HepG2 (cell line): ENCODE results near the gene PATL2. TPM values are rescaled to one million over a fixed set of nuclear protein-coding genes. Genes with fewer than 3 reads are reported as not detected.

Experiments used
- ATAC-seq: fragments of 200-7000 bp; cut with Tn5 transposase; 3 replicates; pipeline ENCODE4 v1.9.1; 2020; ENCODE audit warnings: mild to moderate bottlenecking, moderate library complexity
- BruUV-seq: library from RNA; stranded (reverse); fragments of 400-500 nt; replicated peaks from 2 replicates; lab custom pipeline; 2021; lab: Mats Ljungman, UMichigan
- CTCF ChIA-PET: fragments of 300-600 bp; formaldehyde crosslinking; extraction: SDS; loops from one replicate; lab custom pipeline; 2021; ENCODE audit warnings: low total read pairs, inconsistent platforms, low intra/inter-chr PET ratio; lab: Yijun Ruan, JAX
- POLR2A ChIA-PET: fragments of 350-600 bp; sonication (Branson Sonifier 250); formaldehyde crosslinking; loops from one replicate; lab custom pipeline; 2020; ENCODE audit warnings: antibody characterized with exemption, inconsistent platforms; lab: Yijun Ruan, JAX
- DNase-seq: peaks from one replicate; pipeline ENCODE4 v3.0.0-alpha.2; 2015; ENCODE audit warnings: low spot score
- FAIRE-seq: peaks from 3 replicates; lab custom pipeline; 2011; peaks lifted over from hg19 to GRCh38; lab: Jason Lieb, UNC
- H2AFZ ChIP-seq: one replicate; pipeline ENCODE4 v1.6.1; 2011; ENCODE audit warnings: low read length, inconsistent platforms
- H3K27ac ChIP-seq: fragments of 300-600 bp; 3 replicates; pipeline ENCODE4 v1.8.0; 2011; ENCODE audit warnings: mixed run types, mild to moderate bottlenecking, mixed read lengths, low read length, inconsistent platforms; ENCODE audit not compliant: insufficient read depth; ENCODE audit errors: extremely low read length
- H3K27me3 ChIP-seq, 2 experiments: fragments of 200-600 bp in 1 of 2; 2 replicates in 1 of 2; 3 replicates in 1 of 2; pipeline versions ENCODE4 v1.6.0 to v1.8.0; 2011; ENCODE audit warnings: low read length in 2 of 2, mild to moderate bottlenecking in 2 of 2, moderate library complexity in 2 of 2, inconsistent platforms in 1 of 2; ENCODE audit not compliant: insufficient read depth in 2 of 2, control insufficient read depth in 1 of 2
- H3K36me3 ChIP-seq, 2 experiments: fragments of 200-600 bp in 1 of 2; replicated peaks in 1 of 2; 2 replicates in 1 of 2; 3 replicates in 1 of 2; pipeline versions ENCODE4 v1.5.1 to v1.8.0; 2011; ENCODE audit warnings: low read length in 2 of 2, inconsistent platforms in 1 of 2; ENCODE audit not compliant: insufficient read depth in 2 of 2, control insufficient read depth in 1 of 2
- H3K4me1 ChIP-seq: 2 replicates; pipeline ENCODE4 v1.5.1; 2012; ENCODE audit warnings: low read length, inconsistent platforms; ENCODE audit not compliant: insufficient read depth
- H3K4me2 ChIP-seq: 2 replicates; pipeline ENCODE4 v1.6.0; 2011; ENCODE audit warnings: low read depth, low read length, inconsistent platforms
- H3K4me3 ChIP-seq, 3 experiments: fragments of 200-600 bp in 1 of 3; sonication (generic), shearing (Covaris generic) in 1 of 3; replicated peaks in 1 of 3; 2 replicates each; pipeline ENCODE4 v1.5.1; 2011 to 2016; ENCODE audit warnings: low read length in 3 of 3, inconsistent platforms in 2 of 3, low read depth in 2 of 3, mild to moderate bottlenecking in 2 of 3, control low read depth in 1 of 3, mixed read lengths in 1 of 3; ENCODE audit not compliant: insufficient read depth in 1 of 3
- H3K79me2 ChIP-seq: one replicate; pipeline ENCODE4 v1.6.1; 2011; ENCODE audit warnings: low read length, inconsistent platforms; ENCODE audit not compliant: insufficient read depth
- H3K9ac ChIP-seq: 2 replicates; pipeline ENCODE4 v1.6.0; 2011; ENCODE audit warnings: mild to moderate bottlenecking, low read depth, low read length, inconsistent platforms; ENCODE audit not compliant: insufficient read depth
- H3K9me3 ChIP-seq: 2 replicates; pipeline ENCODE4 v1.5.1; 2012; ENCODE audit warnings: mild to moderate bottlenecking, low read length
- H4K20me1 ChIP-seq: 2 replicates; pipeline ENCODE4 v1.6.0; 2011; ENCODE audit warnings: inconsistent platforms, mild to moderate bottlenecking, low read length, moderate library complexity; ENCODE audit not compliant: insufficient read depth
- FOXA3 ChIP-seq: IDR thresholded peaks from 2 replicates; pipeline ENCODE4 v1.6.1; 2016; ENCODE audit warnings: missing genetic modification reagents, missing compliant biosample characterization
- MED8 ChIP-seq: sonication (generic); formaldehyde crosslinking; IDR thresholded peaks from 2 replicates; pipeline ENCODE4 v1.8.1; 2023; ENCODE audit warnings: mild to moderate bottlenecking, missing genetic modification reagents; ENCODE audit not compliant: insufficient replicate concordance
- POLR2G ChIP-seq: fragments of 200-400 bp; formaldehyde crosslinking; IDR thresholded peaks from 2 replicates; pipeline ENCODE4 v1.6.1; 2018; ENCODE audit warnings: mild to moderate bottlenecking, low read depth, low read length, moderate library complexity
- RBM22 ChIP-seq: fragments of 200-400 bp; formaldehyde crosslinking; optimal IDR thresholded peaks from 2 replicates; pipeline ENCODE3; 2017; ENCODE audit warnings: mild to moderate bottlenecking, low read length, moderate library complexity
- SMC3 ChIP-seq: IDR thresholded peaks from 2 replicates; pipeline ENCODE4 v1.6.1; 2011; ENCODE audit warnings: low read length, improper control_type of control experiment
- ZSCAN29 ChIP-seq: sonication (generic); formaldehyde crosslinking; conservative IDR thresholded peaks from 2 replicates; pipeline ENCODE4 v1.4.0; 2020; ENCODE audit warnings: mild to moderate bottlenecking, missing genetic modification reagents
- WGBS: methylation state at CpG from one replicate; pipeline ENCODE4 v1.1.6; 2017; ENCODE audit warnings: low lambda C conversion rate; 5-methylcytosine and 5-hydroxymethylcytosine counted together
- in situ Hi-C: cut with HindIII; loops from 2 replicates; pipeline ENCODE4 v1.10.0; 2017; ENCODE audit warnings: low pct_unique_long_range_greater_than_20kb; ENCODE audit not compliant: extremely low pct_ligation_motif_present
- intact Hi-C: fragments of 100-400 bp; cut with micrococcal nuclease; formaldehyde crosslinking; loops from one replicate; pipeline ENCODE4 v1.10.0; 2022; ENCODE audit not compliant: unreplicated experiment
- polyA plus RNA-seq, 8 experiments: library from polyadenylated mRNA; depleted of rRNA in 3 of 8; stranded (reverse) in 7 of 8; unstranded in 1 of 8; fragments of >200 nt; fragmentation: Illumina TruSeq in 4 of 8; extraction: Trizol in 4 of 8; gene quantifications; 2 replicates each; pipeline versions ENCODE4 v1.2.1 to v1.2.3, GENCODE V29; 2011 to 2016; ENCODE audit warnings: low read depth in 4 of 8, missing spikeins in 1 of 8, mixed read lengths in 1 of 8; ENCODE audit not compliant: insufficient read depth in 1 of 8
- total RNA-seq, 5 experiments: library from RNA; depleted of rRNA; stranded (reverse); fragments of >200 nt; fragmentation: Illumina TruSeq; extraction: Trizol; gene quantifications; 2 replicates each; pipeline ENCODE4 v1.2.3, GENCODE V29; 2016; ENCODE audit warnings: low read depth in 1 of 5
- TF ChIP-seq, protein P1 (sequence below): IDR thresholded peaks from 2 replicates; pipeline ENCODE4 v1.6.1; 2016; ENCODE audit warnings: low read depth

PATL2 gene
- total and polyA plus RNA-seq, 2 of the 13 experiments (the other 11 are each of a cell fraction or from before 2014, with no cell fraction given), result 0.15 to 0.53 TPM

DNA sequence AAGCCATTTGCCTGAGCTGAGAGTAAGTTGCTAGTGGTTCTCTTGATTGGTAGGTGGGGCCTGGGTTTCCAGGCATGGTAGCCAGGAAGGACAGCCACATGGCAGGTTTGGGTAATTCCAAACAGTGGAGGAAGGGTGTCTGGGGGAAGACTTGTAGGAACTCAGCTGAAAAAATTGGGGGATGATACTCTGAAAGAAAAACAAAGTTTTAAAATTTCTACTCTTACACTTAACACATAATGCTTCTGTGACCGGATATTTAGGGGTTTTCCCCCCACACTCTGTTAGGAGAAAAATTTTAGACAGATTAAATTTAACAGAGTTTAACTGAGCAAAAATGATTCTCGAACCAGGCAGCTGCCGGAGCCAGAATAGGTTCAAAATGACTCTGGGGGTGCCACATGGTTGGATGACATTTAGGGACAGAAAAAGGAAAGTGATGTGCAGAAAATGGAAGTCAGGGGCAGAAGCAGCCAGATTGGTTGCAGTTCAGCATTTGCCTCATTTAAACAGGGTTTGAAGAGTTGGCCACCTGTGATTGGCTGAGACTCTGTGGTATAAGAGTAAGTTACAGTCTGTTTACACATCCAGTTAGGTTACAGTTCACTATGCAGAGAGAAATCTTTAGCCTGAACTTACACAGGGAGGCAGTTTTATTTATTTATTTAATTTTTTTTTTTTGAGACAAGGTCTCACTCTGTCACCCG lies 8.3 kb upstream of the PATL2 start:
- in situ Hi-C loops, result no loop called here
- TF ChIP-seq MED8 (CRISPR knock-in tag) (no peak), POLR2G (peak; percentile 57), SMC3 (no peak), RBM22 (peak; percentile 46), ZSCAN29 (no peak), FOXA3 (CRISPR knock-in tag) (peak; percentile 10; the same call in 1 of the 2 replicates)
- TF ChIP-seq, protein P1, sequence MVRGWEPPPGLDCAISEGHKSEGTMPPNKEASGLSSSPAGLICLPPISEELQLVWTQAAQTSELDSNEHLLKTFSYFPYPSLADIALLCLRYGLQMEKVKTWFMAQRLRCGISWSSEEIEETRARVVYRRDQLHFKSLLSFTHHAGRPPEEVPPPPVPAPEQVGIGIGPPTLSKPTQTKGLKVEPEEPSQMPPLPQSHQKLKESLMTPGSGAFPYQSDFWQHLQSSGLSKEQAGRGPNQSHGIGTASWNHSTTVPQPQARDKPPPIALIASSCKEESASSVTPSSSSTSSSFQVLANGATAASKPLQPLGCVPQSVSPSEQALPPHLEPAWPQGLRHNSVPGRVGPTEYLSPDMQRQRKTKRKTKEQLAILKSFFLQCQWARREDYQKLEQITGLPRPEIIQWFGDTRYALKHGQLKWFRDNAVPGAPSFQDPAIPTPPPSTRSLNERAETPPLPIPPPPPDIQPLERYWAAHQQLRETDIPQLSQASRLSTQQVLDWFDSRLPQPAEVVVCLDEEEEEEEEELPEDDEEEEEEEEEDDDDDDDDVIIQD (CRISPR knock-in tag), result peak; percentile 13; the same call in 1 of the 2 replicates
- TF ChIP-seq, all 625 proteins: peak for 4
- H3K4me2 ChIP-seq, result no peak overlapping the region
- peak; percentile 69 for ATAC-seq
- peaks cover 7% of the 10 kb centered on the region for H3K79me2 ChIP-seq
- no peaks in the 10 kb centered on the region for H3K27me3 ChIP-seq
- H3K9ac ChIP-seq, result no peak overlapping the region
- H3K9me3 ChIP-seq, result no peaks in the 10 kb centered on the region
- CTCF ChIA-PET, result no interaction called here
- intact Hi-C loops, result no loop called here
- no TSS peak for BruUV-seq
- peaks cover 8 to 29% of the 10 kb centered on the region in 2 experiments for H3K36me3 ChIP-seq
- DNase-seq, result peak; percentile 29
- WGBS, result 81% methylated on average over 4 of the region's 4 CpGs
- peaks cover 37% of the 10 kb centered on the region for H3K4me1 ChIP-seq
- no peak overlapping the region for H2AFZ ChIP-seq
- POLR2A ChIA-PET, result interaction anchor here (1.7 to 3.4 kb wide), 2 partner anchors 8 to 9 kb away, joined by 10 to 17 read pairs; partner anchors contain the start of genes B2M and PATL2
- no peaks in the 10 kb centered on the region for H4K20me1 ChIP-seq
- peak overlapping the region; percentile 16 for H3K27ac ChIP-seq
- no peak for FAIRE-seq
- no peak overlapping the region for H3K4me3 ChIP-seq
